CD4-positive, CD25-positive, alpha-beta regulatory T cell (primary cell): ENCODE measurements around the gene TEX47. TPM values are rescaled to one million over a fixed set of nuclear protein-coding genes. Genes with fewer than 3 reads are reported as not detected.

Experiments used
- polyA plus RNA-seq, 4 donors: library from polyadenylated mRNA; unstranded; fragments of 300-500 nt; fragmentation: Illumina TruSeq; gene quantifications; one replicate each; pipeline ENCODE4 v1.2.3, GENCODE V29; 2021
- total RNA-seq: library from RNA; stranded (reverse); gene quantifications from one replicate; pipeline ENCODE4 v1.2.3, GENCODE V29; 2022

Gene TEX47
- total and polyA plus RNA-seq, 5 donors from 2014 or later, result not detected

Other genes starting within 250 kb of the TEX47 start
- gene ZNF804B, start 36.0 kb downstream of the TEX47 start, total RNA-seq, result not detected
- not detected for gene ZNF804B, start 36.0 kb downstream of the TEX47 start, polyA plus RNA-seq